Measurements from ENCODE around the gene CXCR5.

DNA sequence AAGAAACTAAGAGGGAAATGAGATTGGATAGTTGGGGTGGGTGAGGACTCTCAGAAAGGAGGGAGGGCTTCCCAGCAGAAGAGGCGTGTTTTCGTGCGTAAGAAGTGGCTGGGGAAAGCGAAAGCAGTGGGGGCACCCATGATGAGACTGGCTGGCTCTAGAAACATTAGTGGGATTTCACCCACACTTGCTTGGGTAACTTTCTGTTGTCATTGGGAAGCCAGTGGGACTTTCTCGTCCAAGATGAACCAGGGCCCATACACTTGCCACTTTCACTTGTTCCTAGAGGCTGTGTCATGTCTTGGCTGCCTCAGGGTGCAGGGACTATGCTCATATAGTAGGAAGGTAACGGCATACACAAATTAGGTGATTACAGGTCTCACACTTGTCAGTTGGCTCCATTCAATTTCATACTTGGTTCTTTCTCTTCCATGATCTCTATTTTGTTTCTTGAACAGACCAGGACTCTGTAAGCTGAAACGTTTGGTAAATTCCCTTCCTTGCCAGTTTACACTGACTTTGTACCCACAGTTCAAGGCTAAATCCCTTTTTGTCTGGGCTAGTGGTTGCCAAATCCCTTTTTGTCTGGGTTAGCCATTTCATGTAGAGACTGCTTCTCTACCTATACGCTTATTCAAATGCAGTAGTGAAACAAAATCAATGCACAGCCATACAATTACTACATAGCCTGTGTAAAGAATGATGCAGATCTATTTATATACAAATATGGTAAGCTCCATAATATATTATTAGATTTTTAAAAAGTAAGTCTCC lies 42.0 kb upstream of the CXCR5 start:
- TF ChIP-seq REST (IDR thresholded peaks at IDR 0.05) (no peak), NR2F2 (IDR thresholded peaks at IDR 0.05) (peak; percentile 66), HNF4A (conservative IDR thresholded peaks at IDR 0.05) (peak; percentile 99), RAD21 (IDR thresholded peaks at IDR 0.05) (peak; percentile 49 to 66)
- TF ChIP-seq, protein P1, sequence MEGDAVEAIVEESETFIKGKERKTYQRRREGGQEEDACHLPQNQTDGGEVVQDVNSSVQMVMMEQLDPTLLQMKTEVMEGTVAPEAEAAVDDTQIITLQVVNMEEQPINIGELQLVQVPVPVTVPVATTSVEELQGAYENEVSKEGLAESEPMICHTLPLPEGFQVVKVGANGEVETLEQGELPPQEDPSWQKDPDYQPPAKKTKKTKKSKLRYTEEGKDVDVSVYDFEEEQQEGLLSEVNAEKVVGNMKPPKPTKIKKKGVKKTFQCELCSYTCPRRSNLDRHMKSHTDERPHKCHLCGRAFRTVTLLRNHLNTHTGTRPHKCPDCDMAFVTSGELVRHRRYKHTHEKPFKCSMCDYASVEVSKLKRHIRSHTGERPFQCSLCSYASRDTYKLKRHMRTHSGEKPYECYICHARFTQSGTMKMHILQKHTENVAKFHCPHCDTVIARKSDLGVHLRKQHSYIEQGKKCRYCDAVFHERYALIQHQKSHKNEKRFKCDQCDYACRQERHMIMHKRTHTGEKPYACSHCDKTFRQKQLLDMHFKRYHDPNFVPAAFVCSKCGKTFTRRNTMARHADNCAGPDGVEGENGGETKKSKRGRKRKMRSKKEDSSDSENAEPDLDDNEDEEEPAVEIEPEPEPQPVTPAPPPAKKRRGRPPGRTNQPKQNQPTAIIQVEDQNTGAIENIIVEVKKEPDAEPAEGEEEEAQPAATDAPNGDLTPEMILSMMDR (IDR thresholded peaks at IDR 0.05; ENCODE audit: low read depth, low read length, missing input control), result no peak

Data from liver (tissue), 3 donors.